GM19452 (cell line): ENCODE results near the gene ARHGAP28.

Experiments used
- ATAC-seq: cut with Tn5 transposase; IDR thresholded peaks from one replicate; pipeline ENCODE4 v1.9.1; 2021; ENCODE audit not compliant: unreplicated experiment

The ARHGAP28 gene

DNA sequence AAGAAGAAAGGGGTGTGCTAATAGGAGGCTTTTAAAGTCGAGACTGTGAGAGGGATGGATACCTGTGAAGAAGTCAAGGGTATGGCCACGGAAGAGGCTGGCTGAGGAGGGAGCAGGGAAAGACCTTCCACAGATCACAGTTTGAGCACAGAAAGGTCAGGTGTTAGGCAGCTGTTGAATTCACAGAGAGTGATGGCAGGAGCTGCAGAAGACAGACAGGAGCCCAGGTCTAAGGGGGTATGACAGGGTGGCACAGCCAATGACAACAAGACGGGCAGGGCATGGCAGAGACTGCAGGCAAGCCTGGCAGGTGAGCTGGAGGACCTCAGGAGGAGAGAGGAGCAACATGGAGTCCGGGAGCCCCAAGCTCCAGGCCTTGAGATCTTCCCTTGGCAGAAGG lies 225.0 kb downstream of the ARHGAP28 start:
- no peak for ATAC-seq

DNA sequence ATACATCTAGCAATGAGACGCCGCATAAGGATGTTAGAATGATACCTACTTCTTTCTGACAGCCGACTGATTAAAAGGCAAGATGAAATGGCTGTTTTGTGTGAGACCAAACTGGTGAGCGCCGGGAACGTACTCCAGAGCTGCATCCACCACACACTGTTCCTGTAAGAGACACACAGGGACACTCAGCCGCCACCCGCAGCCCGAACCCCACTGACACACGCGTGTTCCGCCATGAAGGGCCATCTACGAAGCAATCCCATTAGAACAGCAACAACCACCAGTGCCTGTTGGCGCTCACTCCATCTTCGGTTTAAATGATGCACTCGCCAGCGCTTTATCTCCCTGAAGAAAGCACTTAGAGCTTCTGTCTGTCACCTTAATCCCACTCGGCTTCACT lies 225.8 kb downstream of the ARHGAP28 start:
- ATAC-seq: no peak

DNA sequence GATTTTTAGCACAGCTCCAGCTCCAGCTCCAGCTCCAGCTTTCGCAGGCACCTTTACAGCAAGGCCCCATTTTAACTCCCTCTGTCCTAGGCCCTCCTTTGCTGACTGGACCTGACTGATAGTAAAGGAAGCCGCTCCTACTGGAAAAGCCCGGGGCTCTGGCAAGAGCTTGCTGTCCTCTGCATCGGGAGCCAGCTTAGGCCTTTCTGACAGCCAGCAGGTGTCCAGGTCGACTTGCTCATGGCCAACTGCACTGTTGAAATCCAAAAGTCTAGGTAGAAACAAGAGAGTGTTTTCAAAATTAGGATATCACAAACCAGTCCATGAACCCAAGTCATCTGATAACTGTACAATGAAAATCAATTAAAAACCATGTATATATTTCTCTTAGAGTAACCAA lies 227.0 kb downstream of the ARHGAP28 start:
- ATAC-seq: no peak

- ATAC-seq: no peak
Measured at GRCh38 chr18:6956999-6957398, 227.5 kb downstream of the ARHGAP28 start.

DNA sequence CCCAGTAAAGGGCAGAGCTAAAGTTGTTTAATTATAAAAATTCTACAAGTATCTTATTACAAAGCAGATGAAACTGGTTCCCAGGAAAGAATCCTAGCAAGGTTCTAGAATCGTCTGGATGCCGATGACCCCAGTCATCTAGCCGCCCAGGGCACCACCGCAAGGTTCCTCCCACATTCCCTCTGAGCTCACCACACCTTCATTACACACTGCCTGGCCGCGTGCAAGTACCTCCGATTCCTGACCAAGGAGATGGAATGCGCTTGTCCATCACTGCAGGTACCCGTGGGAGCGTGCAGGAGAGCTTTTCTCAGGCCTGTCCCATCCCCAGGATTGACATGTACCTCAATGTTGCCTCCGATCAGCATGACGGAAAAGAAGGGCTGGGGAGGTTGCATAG lies 229.6 kb downstream of the ARHGAP28 start:
- ATAC-seq: no peak

DNA sequence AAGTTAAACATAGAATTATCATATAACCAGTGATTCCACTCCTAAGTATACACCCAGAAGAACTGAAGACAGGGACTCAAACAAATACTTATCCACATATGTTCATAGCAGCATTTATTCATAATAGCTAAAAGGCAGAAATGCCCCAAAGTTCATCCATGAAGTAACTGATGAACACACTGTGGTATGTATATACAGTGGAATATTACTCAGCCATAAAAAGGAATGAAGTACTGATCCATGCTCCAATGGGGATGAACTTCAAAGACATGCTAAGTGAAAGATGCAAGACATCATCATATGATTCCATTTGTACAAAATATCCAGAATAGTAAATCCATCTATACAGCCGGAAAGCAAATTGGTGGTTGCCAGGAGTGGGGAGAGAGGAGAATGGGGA lies 230.6 kb downstream of the ARHGAP28 start:
- no peak for ATAC-seq

- ATAC-seq: no peak
Measured at GRCh38 chr18:6960656-6961055, 231.1 kb downstream of the ARHGAP28 start.

DNA sequence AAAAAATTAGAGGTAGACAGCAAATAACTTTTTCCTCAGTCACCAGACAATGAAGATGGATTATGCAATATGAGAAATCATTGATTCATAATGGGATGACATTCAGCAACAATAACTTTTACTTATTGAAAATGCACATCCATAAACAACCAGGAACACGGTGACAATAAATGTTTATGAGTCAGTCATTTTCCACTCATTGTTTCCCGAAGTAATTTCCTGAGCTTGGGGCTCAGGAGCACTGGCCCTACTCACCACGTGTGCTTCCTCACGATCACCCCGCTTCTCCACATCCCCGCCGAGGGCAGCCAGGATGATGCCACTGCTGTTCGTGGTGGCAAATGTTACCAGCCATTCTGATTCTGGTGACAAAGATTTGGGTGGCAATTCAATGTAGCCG lies 231.8 kb downstream of the ARHGAP28 start:
- ATAC-seq: no peak

DNA sequence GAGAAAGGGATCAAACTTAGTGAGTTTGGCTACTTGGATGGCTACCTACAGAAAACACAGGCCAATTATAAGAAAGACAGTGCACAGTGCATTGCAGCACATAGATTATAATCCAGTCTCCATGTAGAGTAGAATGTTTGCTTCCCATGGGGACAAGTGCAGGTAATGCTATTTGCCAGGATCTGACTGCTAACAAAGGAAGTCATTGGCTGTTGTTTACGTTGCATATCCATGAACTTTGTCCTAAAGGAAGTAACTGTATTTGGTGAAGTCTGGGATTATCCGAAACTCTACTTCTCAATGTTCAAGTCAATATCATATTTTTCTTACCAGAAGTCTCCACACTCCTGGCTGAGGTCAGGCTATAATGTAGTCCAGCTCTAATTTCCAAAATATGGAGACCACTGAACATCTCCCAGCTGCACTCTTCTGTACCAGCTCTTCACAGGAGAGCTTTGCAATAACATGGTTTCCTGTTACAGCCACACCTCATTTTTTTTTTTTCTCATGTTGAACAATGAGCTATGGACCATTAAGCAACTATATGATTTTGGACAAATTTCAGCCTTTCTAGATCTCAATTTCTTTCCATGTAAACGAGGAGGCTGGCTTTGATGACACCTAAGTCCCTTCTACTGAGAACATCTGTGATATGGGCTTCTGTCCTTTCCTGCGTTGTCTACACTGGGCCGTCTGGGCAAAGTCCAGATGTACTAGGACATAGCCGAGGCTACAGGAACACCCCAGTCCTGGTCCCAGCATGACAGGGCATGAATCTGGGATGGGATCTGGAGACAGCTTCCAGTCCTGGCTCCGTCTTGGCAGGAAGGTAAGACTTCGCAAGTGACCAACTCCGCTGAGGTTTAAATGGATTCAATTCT lies 233.3 kb downstream of the ARHGAP28 start:
- ATAC-seq: no peak

- ATAC-seq: no peak
Measured at GRCh38 chr18:6963452-6964097, 234.1 kb downstream of the ARHGAP28 start.
